ENCODE data around the gene ADCY2.

DNA sequence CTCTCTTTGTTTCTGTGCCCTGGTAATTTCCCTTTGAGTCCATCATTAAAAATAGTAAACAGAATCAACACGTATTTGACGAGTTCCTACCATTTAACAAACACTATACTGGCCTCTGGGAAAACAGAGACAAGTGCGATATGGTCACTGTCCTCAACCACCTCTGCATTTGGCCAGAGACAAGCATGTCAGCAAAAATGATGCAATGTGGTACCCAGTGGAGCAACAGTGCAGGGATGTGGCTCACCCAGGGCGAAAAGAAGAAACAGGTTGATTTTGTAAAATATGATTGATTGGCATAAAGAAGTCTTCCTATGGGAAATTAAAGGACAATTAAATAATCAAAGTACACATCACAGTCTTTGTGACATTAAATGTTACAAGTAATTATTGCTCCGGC, 355.9 kb downstream of the ADCY2 start:
- TF ChIP-seq YY1 (IDR thresholded peaks at IDR 0.05; ENCODE audit: insufficient read depth, insufficient read length) (no peak), ZNF274 (IDR thresholded peaks at IDR 0.05; ENCODE audit: low read depth, low read length) (no peak)
